ENCODE measurements around the gene FGR. TPM values are rescaled to one million over a fixed set of nuclear protein-coding genes. Genes with fewer than 3 reads are reported as not detected.

Gene FGR
- total RNA-seq, 4 donors from 2014 or later, result 18.8 to 131 (median 77.6) TPM

DNA sequence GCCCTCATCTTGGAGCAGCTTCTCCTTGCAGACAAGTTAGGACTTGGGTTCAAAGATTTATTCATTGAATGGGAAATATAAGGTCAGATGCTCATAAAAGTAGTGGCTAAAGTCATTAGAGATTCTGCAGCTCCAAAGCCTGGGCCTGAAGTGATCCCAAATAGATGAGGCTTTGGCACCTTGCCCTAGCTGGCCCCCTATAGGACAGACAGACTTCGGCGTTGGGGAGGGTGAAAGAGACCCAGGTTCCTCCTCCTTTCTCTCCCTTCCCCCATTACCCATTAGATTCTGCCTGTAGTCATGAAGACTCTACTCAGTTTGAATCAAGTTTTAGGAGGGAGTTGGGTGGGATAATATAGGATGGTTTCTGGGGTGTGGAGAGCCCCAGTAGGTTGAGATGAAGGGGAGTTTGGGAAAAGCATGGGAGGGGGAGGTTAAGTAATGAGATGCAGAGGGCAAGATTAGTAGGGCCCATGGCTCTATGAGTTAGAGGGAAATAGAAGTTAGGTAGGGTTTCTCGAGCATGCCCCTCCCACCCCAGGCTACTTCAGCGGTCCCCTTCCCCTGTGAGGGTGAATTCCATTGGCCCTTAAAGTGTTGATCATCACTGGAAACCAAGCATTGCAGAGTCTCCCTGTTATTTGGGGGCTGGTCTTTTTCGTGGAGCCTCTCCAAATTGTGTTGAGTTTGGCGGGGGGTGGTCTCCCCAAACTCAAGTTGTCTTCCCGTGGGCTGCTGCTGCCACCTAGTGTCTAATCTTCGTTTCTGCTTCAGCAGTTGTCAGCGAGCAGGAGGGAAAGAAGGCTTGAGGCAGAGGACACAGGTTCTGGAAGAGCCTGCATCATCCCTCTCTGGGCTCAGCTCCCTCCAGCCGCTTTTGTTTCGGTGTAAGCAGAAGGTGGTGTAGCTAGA is 28.9 kb downstream of the FGR start:
- ATAC-seq (ENCODE audit: low FRiP score) (no peak), DNase-seq (ENCODE audit: low spot score) (no peak)
- TF ChIP-seq, protein P1, sequence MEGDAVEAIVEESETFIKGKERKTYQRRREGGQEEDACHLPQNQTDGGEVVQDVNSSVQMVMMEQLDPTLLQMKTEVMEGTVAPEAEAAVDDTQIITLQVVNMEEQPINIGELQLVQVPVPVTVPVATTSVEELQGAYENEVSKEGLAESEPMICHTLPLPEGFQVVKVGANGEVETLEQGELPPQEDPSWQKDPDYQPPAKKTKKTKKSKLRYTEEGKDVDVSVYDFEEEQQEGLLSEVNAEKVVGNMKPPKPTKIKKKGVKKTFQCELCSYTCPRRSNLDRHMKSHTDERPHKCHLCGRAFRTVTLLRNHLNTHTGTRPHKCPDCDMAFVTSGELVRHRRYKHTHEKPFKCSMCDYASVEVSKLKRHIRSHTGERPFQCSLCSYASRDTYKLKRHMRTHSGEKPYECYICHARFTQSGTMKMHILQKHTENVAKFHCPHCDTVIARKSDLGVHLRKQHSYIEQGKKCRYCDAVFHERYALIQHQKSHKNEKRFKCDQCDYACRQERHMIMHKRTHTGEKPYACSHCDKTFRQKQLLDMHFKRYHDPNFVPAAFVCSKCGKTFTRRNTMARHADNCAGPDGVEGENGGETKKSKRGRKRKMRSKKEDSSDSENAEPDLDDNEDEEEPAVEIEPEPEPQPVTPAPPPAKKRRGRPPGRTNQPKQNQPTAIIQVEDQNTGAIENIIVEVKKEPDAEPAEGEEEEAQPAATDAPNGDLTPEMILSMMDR (IDR thresholded peaks at IDR 0.05), result peak in 1 of 3 donors; percentile 12

DNA sequence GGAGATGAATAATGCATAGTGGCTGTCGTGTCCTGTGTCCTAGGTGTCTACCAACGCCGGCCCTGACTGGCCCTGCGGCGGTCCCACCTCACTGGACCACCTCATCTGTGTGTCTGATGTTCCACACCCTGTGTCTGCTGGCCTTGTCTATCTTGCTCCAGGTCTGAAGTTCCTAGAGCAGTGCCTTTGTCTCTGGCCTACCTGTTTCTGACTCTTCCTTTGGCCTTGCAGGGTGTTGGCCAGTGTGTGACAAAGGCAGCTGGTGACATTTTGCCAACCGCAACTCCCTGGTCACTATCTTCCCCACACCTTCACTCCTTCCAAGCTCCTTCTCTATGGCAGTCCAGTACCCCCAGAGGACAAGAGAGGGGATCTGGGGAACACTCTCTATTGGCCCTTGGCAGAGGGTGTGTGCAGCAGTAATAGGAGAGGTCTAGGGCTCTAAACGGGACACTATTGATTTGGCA is 29.7 kb downstream of the FGR start:
- TF ChIP-seq, protein P1 (IDR thresholded peaks at IDR 0.05), result no peak
- DNase-seq (ENCODE audit: low spot score) (no peak), ATAC-seq (ENCODE audit: low FRiP score) (no peak)

DNA sequence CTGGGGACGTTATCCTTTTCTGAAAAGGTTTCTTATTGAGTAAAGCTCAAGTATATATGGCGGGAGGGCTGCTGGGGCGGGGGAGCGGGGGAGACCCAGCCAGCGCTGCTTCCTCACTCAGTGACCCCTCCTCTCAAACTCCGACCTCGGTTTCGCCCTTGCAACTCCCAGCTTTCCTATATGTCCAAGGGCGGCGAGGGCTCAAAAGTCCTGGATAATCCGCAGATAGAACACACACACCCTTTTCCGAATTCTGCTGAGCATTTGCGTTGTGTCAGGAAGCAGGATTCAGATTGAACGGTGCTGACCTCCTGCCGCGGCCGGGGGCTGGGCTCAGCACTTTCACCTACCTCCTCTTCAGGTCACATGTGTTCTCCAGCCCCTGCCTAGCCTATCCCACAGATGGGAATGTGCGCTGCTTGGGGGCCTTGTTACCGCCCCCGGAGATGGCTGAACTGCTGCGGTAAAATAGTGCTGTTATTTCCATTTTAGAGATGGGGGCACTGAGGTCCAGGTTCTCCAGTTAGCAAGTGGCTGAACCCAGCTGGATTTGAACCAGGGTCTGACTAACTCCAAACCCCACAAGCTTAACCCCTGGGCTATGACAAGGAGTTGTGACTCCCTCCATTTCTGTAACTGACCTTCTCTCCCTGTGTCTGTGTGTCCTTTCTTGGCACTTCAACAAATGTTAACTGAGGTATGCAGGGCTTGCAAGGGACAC is 30.2 kb downstream of the FGR start:
- no peak for DNase-seq (ENCODE audit: low spot score)
- no peak for ATAC-seq (ENCODE audit: low FRiP score)
- TF ChIP-seq, protein P1 (IDR thresholded peaks at IDR 0.05), result no peak

DNA sequence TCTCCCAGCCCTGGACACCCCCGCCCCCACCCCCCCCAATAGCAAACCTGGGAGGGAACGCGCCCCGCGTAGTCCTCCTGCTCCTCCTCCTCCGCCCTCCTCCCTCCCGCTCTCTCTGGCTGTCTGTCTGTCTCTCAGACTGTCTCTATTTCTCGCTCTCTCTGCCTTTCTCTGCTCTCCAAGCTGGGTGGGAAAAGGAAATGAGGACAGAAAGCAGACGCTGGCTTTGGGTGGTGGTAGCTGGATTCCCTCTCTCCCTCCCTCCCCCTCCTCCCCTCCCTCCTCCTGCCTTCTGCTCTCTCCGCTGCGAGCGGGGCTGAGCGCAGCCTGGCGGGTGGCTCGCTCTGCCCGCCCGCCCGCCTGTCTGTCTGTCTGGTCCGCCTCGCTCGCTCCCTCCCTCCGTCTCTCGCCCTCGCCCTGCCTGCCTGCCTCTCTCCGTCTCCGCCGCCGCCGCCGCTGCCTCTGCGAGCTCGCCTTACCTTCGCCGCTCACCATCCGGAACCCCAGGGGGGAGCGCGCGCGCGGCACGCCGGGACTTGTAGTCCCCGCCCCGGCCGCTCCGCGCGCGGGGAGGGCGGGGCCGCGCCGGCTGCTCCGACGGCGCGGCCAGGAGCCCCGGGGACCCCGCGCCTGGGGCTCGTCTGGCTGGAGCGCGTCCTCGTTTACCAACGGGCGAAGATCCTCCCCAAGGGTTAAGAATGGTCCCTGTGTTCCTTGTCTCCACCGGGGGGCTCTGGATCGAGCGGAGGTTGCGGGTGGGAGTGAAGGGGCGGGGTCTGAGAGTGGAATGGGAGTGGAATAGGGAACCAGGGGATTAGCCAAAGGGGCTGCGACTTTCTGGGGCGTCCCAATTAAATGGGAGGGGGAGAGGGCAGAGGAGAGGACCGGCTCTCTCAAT is 31.1 kb downstream of the FGR start, which contains the start of gene AHDC1:
TSS of gene AHDC1 (minus strand) at position 464 of the 898 bp plus-strand sequence. CDS start 52,029 bp downstream, outside the sequence.
- peak; percentile 46 for ATAC-seq (ENCODE audit: low FRiP score)
- TF ChIP-seq, protein P1 (IDR thresholded peaks at IDR 0.05), result peak in 1 of 3 donors; percentile 6
- peak; percentile 80 for DNase-seq (ENCODE audit: low spot score)

DNA sequence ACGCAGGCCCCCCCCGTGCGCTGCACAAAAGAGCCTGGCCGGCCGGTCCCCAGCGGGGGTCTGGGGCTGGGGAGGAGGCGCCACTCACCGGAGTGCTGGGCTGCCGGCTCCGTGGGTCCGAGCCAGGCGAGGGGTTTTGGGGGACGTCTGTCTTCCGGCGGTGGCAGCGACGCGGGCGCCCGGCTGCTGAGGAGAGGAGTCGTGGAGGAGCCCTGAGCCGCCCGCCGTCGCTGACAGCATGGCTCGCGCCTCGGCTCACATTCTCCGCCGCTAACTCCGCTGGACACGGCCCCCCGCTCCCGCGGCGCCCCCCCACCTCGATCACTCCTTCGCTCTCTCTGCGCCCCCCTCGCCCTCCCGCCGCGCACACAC is 31.7 kb downstream of the FGR start:
- TF ChIP-seq, protein P1 (IDR thresholded peaks at IDR 0.05), result no peak
- no peak for ATAC-seq (ENCODE audit: low FRiP score)
- no peak for DNase-seq (ENCODE audit: low spot score)
